LNCaP clone FGC (cell line): ENCODE results near the gene NACC1.

Source experiments
- DNase-seq: peaks from one replicate; pipeline ENCODE4 v3.0.0-alpha.2; 2011; ENCODE audit warnings: low read depth
- H3K4me3 ChIP-seq: 2 replicates; pipeline ENCODE4 v1.5.1; 2011; ENCODE audit warnings: mild to moderate bottlenecking, low read depth, low read length, control low read depth
- TF ChIP-seq, protein P1 (sequence below): IDR thresholded peaks from 2 replicates; pipeline ENCODE4 v1.5.1; 2012; ENCODE audit warnings: mild to moderate bottlenecking; ENCODE audit not compliant: control insufficient read depth, insufficient read depth; ENCODE audit errors: extremely low read depth

The NACC1 gene

DNA sequence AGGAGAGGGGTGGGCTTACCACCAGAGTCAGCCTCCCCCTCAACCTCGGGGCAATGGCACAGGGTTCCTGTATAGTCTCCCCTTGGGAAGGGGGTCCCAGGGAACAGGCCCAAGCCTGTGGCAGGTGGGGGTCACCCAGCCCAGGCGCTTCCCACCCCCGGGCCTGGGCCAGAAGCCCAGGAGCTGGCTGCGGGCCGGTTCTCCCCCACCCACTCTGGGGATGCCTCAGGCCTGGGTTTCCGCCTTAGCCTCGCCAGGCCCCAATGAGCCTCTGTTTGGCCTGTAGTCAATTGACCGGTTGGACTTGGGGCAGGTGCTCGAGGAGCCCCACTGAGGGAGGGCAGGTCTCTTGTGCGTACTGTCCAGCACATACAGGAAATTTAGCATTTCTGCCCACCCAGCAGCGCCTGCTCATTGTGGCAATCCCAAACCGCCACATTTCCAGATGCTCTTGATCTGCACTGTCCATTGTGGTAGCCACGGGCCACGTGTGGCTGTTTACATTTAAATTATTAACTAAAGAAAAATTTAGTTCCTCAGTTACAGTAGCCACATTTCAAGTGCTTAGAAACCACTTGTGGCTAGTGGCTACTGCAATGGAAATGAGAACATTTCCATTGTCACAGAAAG, 25.3 kb upstream of the NACC1 start:
- no peak overlapping the region for H3K4me3 ChIP-seq
- DNase-seq: no peak
- TF ChIP-seq, protein P1, sequence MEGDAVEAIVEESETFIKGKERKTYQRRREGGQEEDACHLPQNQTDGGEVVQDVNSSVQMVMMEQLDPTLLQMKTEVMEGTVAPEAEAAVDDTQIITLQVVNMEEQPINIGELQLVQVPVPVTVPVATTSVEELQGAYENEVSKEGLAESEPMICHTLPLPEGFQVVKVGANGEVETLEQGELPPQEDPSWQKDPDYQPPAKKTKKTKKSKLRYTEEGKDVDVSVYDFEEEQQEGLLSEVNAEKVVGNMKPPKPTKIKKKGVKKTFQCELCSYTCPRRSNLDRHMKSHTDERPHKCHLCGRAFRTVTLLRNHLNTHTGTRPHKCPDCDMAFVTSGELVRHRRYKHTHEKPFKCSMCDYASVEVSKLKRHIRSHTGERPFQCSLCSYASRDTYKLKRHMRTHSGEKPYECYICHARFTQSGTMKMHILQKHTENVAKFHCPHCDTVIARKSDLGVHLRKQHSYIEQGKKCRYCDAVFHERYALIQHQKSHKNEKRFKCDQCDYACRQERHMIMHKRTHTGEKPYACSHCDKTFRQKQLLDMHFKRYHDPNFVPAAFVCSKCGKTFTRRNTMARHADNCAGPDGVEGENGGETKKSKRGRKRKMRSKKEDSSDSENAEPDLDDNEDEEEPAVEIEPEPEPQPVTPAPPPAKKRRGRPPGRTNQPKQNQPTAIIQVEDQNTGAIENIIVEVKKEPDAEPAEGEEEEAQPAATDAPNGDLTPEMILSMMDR: no peak

DNA sequence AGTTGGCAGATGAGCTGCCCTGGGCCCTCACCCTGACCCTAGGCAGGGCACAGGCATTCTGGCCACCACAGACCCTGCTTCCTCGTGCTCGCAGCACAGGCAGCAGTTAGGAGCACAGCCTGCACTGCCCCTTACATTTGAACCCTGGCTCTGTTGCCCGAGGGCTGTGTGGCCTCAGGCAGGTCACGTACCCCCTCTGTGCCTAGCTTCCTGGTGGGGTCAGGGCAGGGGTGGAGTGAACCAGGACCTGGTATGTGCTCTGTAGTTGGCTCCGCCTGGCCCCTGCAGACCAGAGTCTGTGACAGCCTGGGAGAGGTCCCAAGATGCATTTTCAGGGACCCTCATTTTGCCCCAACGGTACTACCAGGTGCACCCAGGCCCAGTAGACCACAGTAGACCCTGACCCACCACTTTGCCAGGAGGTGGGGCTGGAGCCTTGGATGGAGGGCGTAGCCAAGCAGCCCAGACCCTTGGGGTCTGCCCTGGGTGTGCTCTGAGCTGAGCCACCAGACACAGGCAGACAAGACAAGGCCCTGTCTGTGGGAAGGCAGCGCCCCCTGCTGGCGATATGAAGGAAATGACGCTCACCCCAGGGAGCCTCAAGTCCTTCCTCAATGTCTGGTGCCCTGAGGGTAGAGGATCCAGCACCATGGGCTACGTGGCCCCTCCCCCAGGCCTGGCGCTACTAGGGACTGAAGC, 24.5 kb upstream of the NACC1 start:
- no peak overlapping the region for H3K4me3 ChIP-seq
- DNase-seq: peak; percentile 41
- TF ChIP-seq, protein P1: peak; percentile 94

DNA sequence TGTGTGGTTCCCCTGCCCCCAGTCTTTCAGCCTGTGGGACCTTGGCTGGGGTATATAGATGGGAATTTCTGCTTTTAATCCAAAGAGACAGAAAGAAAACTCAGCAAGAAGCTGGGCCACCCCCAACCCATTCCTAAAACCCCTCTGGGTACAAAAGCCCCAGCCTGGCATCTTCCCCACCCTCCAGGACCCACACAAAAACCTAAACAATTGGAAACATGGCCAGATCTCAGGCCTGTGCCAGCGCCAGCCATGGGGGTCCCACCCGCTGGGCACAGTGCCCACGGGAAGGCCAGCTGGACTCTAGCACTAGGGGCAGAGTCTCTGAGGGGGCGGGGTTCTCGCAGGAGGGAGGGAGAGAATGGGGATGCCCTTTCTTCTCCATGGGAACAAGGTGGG, 24.0 kb upstream of the NACC1 start:
- H3K4me3 ChIP-seq: no peak overlapping the region
- TF ChIP-seq, protein P1: no peak
- DNase-seq: no peak

DNA sequence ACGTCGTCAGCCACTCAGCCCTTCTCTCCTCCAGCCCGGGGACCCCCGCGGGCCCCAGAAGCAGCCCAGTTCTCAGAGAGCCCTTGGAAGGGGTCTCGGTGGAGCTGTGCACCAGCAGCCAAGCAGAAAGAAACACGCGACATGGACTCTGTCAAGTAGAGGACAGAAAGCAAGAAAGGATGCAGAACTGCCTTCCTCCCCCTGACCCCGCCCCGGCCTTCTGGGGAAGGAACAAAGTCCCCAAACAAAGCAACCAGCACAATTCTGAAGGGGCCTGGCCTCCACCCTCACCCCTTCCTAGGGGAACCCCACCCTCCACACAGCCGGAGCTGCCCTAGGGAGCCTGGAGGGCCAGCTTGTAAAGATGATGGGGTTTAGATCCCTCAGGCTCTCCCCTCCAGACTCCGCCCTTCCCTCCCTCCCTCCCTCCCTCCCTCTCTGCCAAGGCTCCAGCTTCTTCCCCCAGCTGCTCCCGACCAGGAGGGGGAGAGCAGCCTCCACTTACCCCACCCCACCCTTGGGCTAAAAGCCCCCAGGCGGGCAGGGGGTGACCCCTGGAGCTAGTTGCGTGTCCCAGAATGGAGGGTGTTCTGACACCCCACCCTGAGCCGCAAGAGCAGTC, 23.2 kb upstream of the NACC1 start:
- no peak for DNase-seq
- TF ChIP-seq, protein P1: no peak
- no peak overlapping the region for H3K4me3 ChIP-seq

- DNase-seq: no peak
- TF ChIP-seq, protein P1: no peak
- H3K4me3 ChIP-seq: no peak overlapping the region
These were observed 22.7 kb upstream of the NACC1 start for GRCh38 chr19:13095393-13095784.

- TF ChIP-seq, protein P1: no peak
- no peak for DNase-seq
- no peak overlapping the region for H3K4me3 ChIP-seq
These were observed 21.8 kb upstream of the NACC1 start for GRCh38 chr19:13095934-13096927.
